HG03442 (cell line): ENCODE data around the gene ZNF850.
A peak's percentile ranks its signal among the peaks of the same experiment; 100 is the strongest.

ENCODE experiments used
- ATAC-seq: cut with Tn5 transposase; IDR thresholded peaks from one replicate; pipeline ENCODE4 v1.9.1; 2021; ENCODE audit warnings: mild to moderate bottlenecking, moderate library complexity; ENCODE audit not compliant: unreplicated experiment

The ZNF850 gene

GRCh38 chr19:36707134-36707533 is 65.5 kb downstream of the ZNF850 start:
- ATAC-seq = no peak

GRCh38 chr19:36688058-36688457 is 84.5 kb downstream of the ZNF850 start:
- ATAC-seq = no peak

GRCh38 chr19:36687214-36688056 is 85.2 kb downstream of the ZNF850 start, which contains the start of gene ZNF567:
TSS of gene ZNF567 (plus strand) at chr19:36687612. CDS start at chr19:36694868, 7,256 bp downstream.
- peak; percentile 93 for ATAC-seq

DNA sequence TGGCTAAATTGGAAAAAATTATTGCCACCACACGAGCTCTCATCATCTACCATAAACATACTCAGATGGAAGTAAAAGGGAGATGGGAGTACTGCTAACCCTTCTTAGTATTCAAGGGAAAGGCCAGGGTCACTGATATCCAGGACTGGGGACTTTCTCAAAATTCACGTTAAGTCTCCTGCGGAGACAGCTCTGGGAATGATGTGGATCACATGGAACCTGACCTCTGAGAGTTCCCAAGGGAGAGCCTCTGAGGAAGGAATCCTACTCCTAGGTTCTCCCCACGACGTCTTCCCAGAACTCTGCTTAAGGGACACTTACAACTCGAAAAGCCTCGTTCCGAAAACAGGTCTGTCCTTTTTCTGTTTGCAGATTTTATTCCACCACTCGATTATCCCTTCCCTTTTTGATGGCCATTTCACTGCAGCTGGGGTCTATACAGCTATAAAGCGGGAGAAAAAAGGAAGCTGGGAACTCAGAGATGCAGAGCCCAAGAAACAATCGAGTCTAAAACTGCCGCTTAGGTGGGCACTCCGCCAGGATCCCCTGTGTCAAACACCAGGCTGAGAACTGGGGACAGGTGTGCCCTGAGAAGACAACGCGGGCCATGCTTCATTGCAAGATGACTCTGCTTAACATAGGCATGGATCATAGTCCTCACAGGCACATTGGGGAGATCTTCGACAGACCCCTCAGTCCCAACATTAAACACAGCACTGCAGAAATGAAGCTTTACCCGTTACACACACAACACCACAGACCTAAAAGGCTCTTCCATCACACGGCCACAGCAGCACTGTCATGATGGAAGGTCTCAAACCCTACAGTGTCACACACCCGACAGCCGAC is 86.0 kb downstream of the ZNF850 start:
- ATAC-seq = peak; percentile 21

GRCh38 chr19:36685835-36686234 is 86.8 kb downstream of the ZNF850 start:
- no peak for ATAC-seq

GRCh38 chr19:36679455-36679854 is 93.2 kb downstream of the ZNF850 start:
- no peak for ATAC-seq

- no peak for ATAC-seq
Observed at GRCh38 chr19:36674201-36674600, 98.4 kb downstream of the ZNF850 start.

DNA sequence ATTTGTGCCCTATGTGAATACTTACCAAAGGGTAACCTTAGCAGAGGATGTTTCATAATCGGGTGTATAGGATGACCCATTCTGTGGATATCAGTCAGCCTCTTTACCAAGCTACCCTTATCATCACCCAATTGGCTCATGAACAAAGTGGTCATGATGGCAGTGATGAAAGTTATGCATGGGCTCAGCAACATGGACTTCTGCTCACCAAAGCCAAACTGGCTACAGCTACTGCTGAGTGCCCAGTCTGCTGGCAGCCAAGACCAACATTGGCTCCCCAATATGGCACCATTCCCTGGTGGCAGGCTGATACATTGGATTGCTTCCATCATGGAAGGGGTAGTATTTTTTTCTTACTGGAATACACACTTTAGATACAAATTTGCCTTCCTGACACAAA is 100.2 kb downstream of the ZNF850 start:
- ATAC-seq = no peak

DNA sequence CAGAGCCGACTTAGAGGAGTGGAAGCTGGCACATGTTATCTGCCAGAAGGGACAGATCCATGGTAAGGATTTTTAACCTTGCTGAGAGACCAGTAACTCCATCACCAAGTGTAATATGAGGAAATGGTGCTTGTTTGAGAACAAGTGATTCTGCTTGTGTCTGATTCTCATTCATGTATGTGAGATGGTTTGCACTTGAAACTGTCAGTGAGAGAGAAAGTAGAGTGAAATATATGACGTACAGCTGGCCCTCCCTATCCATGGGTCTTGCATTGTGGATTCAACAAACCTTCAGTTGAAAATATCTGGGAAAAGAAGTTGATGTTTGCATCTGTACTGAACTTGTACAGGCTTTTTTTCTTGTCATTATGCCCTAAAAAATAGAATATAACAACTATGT is 104.0 kb downstream of the ZNF850 start:
- no peak for ATAC-seq

DNA sequence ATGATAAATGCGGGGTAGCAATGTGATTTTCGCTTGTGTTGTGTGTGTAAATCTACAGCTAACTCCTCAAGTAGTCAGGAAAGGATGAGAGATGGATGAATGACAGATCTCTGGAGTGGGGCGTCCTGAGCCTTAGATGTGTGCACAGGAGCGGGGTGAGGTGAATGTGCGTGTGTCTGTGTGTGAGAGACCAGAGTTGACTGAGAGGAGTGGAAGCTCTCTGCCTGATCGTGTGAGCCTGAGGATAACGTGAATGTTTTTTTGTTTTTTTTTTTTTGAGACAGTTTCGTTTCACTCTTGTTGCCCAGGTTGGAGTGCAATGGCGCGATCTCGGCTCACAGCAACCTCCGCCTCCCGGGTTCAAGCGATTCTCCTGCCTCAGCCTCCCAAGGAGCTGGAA is 106.8 kb downstream of the ZNF850 start:
- ATAC-seq = no peak
